HTERT RPE-1 (cell line): ENCODE results near the gene MAD2L1.

Source experiments
- in situ Hi-C: fragments of 300-500 bp; cut with MboI; formaldehyde crosslinking; loops from 4 replicates; pipeline ENCODE4 v1.14.3; 2020; ENCODE audit warnings: low sequenced_read_pairs

The MAD2L1 gene

GRCh38 chr4:120059036-120059435, 7.6 kb downstream of the MAD2L1 start:
- in situ Hi-C loops, result no loop called here

DNA sequence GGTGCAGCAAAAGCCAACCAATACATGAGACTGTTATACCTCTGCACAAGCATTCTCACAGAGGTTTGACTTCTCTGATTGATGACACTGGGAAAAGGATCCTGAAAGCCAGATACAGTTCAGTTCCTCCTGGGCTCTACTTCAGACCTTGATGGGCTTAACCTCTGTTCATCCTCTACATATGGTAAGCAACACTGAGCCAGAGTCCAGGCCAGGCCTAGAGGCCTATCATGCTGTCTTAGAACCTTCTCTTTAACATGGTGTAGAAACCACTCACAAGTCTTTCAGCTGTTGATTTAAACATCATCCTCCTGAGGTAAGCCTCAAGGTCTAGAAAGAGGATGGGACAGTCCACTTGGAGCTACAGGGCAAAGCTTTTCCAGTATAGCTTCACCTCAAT, 9.2 kb downstream of the MAD2L1 start:
- in situ Hi-C loops, result no loop called here

GRCh38 chr4:120056246-120056645, 10.4 kb downstream of the MAD2L1 start:
- in situ Hi-C loops, result no loop called here

GRCh38 chr4:120055795-120056194, 10.9 kb downstream of the MAD2L1 start:
- in situ Hi-C loops, result no loop called here

GRCh38 chr4:120055162-120055561, 11.5 kb downstream of the MAD2L1 start:
- in situ Hi-C loops, result no loop called here

GRCh38 chr4:120053911-120054310, 12.7 kb downstream of the MAD2L1 start:
- in situ Hi-C loops, result no loop called here

DNA sequence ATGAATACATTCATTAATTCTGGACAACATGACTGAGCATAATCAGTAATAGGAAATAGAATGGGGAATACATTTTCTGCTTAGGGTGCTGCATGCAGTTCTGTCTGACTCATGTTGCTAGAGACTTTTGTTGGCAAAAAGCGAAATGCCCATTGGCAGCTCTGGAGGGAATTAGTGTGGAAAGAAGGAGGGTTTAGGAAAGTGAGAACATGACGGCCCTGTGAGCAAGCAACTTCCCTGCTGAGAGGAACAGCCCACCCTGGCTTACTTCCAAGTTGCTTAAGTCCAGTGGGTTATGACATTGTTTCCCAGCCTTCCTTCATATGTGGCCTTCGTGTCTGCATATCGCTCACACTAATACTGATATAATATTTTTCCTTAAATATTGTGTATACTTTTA, 13.8 kb downstream of the MAD2L1 start:
- in situ Hi-C loops, result no loop called here

- in situ Hi-C loops, result no loop called here
Observed at GRCh38 chr4:120051253-120051652, 15.4 kb downstream of the MAD2L1 start.

GRCh38 chr4:120049732-120050494, 16.7 kb downstream of the MAD2L1 start:
- in situ Hi-C loops, result no loop called here

- in situ Hi-C loops, result no loop called here
Observed at GRCh38 chr4:120043828-120044227, 22.8 kb downstream of the MAD2L1 start.

GRCh38 chr4:120037411-120037810, 29.2 kb downstream of the MAD2L1 start:
- in situ Hi-C loops, result no loop called here

DNA sequence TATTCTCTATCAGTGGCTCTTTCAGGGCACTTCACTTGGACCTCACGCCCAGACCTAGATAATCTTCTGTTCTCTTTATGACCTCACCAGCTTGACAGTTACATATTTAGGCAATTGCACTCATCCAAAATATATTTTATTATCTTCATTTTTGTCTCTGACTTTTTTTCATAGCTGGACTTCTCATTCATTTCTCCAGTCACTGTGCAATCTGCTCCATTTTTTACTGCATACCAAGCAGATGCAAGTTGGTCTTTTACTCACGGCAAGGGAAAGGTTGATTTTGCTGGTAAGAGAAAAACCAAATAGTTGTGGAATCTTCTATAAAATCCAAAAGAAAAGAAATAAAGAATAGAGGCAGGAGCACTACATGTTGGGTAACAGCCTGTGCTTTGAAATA, 31.7 kb downstream of the MAD2L1 start:
- in situ Hi-C loops, result no loop called here

DNA sequence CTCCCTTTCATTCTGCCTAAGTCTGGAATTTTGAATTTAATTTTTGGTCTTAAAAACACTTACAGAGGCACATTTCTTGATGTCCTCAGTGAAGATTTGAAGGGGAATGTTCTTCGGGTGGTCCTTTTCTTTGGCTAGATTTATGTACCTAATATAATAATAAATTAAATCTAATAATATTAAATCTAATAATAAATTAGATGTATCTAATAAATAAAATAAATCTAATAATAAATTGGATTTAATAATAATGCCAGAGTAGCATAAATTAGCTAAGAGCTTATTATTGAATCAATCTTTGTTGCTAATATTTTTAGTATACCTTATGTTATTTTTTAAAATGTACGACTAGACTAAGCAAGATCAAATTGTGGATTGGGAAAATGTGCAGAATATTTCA, 39.8 kb downstream of the MAD2L1 start:
- in situ Hi-C loops, result no loop called here

GRCh38 chr4:120025516-120025915, 41.1 kb downstream of the MAD2L1 start:
- in situ Hi-C loops, result no loop called here

- in situ Hi-C loops, result no loop called here
Observed at GRCh38 chr4:120018786-120019185, 47.9 kb downstream of the MAD2L1 start.

GRCh38 chr4:120017939-120018692, 48.5 kb downstream of the MAD2L1 start:
- in situ Hi-C loops, result no loop called here

- in situ Hi-C loops, result no loop called here
Observed at GRCh38 chr4:120011725-120012124, 54.9 kb downstream of the MAD2L1 start.

DNA sequence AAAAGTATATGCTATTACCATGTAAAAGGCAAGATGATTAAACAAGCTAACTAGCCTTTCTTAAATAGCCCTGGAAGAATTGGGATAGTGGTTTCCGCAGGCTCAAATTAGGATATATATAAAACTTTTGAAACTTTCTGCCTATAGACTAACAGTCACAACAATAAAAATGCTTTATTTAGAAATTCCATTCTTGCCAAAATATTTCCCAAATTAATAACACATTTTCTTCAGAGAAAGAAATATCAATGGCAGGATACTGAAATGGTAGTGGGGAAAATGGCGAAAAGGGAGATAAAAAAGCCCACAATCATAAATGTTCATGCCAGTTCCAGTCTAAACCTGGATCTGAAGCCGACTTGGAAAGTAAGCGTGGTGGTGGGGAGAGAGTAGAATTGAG, 56.0 kb downstream of the MAD2L1 start:
- in situ Hi-C loops, result no loop called here

DNA sequence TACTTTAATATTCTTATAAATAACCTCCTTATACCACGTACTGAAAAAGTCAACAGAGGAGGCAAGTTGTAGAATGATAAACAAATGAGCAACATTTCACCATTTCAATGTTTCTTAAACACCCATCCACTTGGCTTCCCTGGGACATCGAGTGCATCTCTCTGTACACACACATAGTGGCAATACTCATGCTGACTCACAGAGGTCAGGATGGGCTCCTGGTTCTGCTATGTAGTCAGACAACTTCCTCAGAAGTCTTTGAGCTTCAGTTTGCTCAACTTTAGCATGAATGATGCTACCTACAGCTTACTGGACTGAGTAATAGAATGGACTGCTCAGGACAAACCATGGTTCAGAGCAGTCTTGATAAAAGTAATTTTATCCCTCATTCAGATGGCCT, 56.9 kb downstream of the MAD2L1 start:
- in situ Hi-C loops, result no loop called here

GRCh38 chr4:120008957-120009356, 57.7 kb downstream of the MAD2L1 start:
- in situ Hi-C loops, result no loop called here

DNA sequence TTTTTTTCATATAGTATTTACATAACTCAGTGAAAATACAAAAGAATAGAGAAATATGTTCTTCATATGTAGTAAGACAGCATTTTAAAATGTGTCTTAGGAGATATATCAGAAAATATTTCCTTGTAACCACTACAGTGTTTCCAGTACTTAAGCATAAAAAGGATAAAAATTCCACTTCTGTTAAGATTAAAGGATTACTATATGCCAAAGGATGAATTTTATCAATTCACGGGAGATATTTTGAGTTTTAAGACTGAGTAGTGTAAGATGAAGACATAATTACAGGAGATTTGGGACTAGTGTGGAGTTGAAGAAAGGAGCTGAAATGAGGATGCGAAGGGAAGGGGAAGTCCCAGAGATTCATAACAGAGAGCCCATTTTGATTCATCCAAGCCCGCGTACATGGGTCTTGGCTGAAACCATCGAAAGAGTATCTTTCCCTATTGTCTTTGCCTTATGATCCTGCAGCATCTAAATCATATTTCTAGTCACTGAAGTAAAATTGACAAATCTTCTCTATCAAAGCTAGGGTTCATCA, 58.7 kb downstream of the MAD2L1 start:
- in situ Hi-C loops, result no loop called here

GRCh38 chr4:120007191-120007871, 59.3 kb downstream of the MAD2L1 start:
- in situ Hi-C loops, result no loop called here
